Osteoblast (primary cell): ENCODE results near the gene NAA40. TPM values are rescaled to one million over a fixed set of nuclear protein-coding genes. Genes with fewer than 3 reads are reported as not detected.

Experiments
- DNase-seq: peaks from one replicate; pipeline ENCODE4 v3.0.0; 2011; ENCODE audit warnings: low spot score, mixed read lengths; ENCODE audit not compliant: insufficient read length; ENCODE audit errors: missing footprints
- H2AFZ ChIP-seq: 2 replicates; pipeline ENCODE4 v1.6.0; 2011; ENCODE audit warnings: mild to moderate bottlenecking, low read length
- H3K27ac ChIP-seq: 2 replicates; pipeline ENCODE4 v1.5.1; 2011; ENCODE audit warnings: mild to moderate bottlenecking, low read depth, low read length, moderate library complexity
- H3K27me3 ChIP-seq: 2 replicates; pipeline ENCODE4 v1.6.0; 2012; ENCODE audit warnings: mild to moderate bottlenecking, control low read depth, inconsistent platforms, low read length, moderate library complexity; ENCODE audit not compliant: insufficient read depth
- H3K36me3 ChIP-seq: 2 replicates; pipeline ENCODE4 v1.5.1; 2011; ENCODE audit warnings: mild to moderate bottlenecking, low read length, control low read depth, moderate library complexity; ENCODE audit not compliant: insufficient read depth
- H3K4me1 ChIP-seq: 2 replicates; pipeline ENCODE4 v1.5.1; 2011; ENCODE audit warnings: mild to moderate bottlenecking, low read length, control low read depth, moderate library complexity; ENCODE audit not compliant: insufficient read depth
- H3K4me2 ChIP-seq: 2 replicates; pipeline ENCODE4 v1.6.0; 2011; ENCODE audit warnings: mild to moderate bottlenecking, low read length; ENCODE audit not compliant: insufficient read depth
- H3K4me3 ChIP-seq: fragments of 200-600 bp; sonication (generic); 3 replicates; pipeline ENCODE4 v1.5.1; 2012; ENCODE audit warnings: mild to moderate bottlenecking, low read length, inconsistent platforms; ENCODE audit not compliant: insufficient read depth
- H3K79me2 ChIP-seq: 2 replicates; pipeline ENCODE4 v1.6.0; 2012; ENCODE audit warnings: mild to moderate bottlenecking, low read length, control low read depth, inconsistent platforms; ENCODE audit not compliant: insufficient read depth
- H3K9me3 ChIP-seq: 2 replicates; pipeline ENCODE4 v1.5.1; 2011; ENCODE audit warnings: low read depth, low read length, control low read depth
- H4K20me1 ChIP-seq: 2 replicates; pipeline ENCODE4 v1.6.0; 2012; ENCODE audit warnings: mild to moderate bottlenecking, low read length, control low read depth; ENCODE audit not compliant: insufficient read depth
- CTCF ChIP-seq: IDR thresholded peaks from 2 replicates; pipeline ENCODE4 v1.5.1; 2011; ENCODE audit warnings: mild to moderate bottlenecking, low read depth, low read length, moderate library complexity; ENCODE audit errors: extremely low read depth
- total RNA-seq: library from RNA; depleted of rRNA; stranded (reverse); fragments of >200 nt; gene quantifications from 2 replicates; pipeline ENCODE4 v1.2.3, GENCODE V29; 2012

NAA40 gene
- total RNA-seq, 1 donor: 11.9 TPM

- H2AFZ ChIP-seq: no peak overlapping the region
- TF ChIP-seq CTCF: peak; percentile 54
- no peak overlapping the region for H3K4me3 ChIP-seq
- peaks cover 3% of the 10 kb centered on the region for H3K79me2 ChIP-seq
- no peak for DNase-seq
- H3K36me3 ChIP-seq: peaks cover 73% of the 10 kb centered on the region
- no peak overlapping the region for H3K27ac ChIP-seq
- H4K20me1 ChIP-seq: peaks cover 9% of the 10 kb centered on the region
- no peaks in the 10 kb centered on the region for H3K4me1 ChIP-seq
- H3K9me3 ChIP-seq: no peaks in the 10 kb centered on the region
- H3K4me2 ChIP-seq: no peak overlapping the region
- H3K27me3 ChIP-seq: no peaks in the 10 kb centered on the region
These were observed 37.1 kb upstream of the NAA40 start for GRCh38 chr11:63901660-63902059.

GRCh38 chr11:63903884-63904283, 34.9 kb upstream of the NAA40 start:
- Histone ChIP-seq H3K4me2 (no peak overlapping the region), H3K27me3 (no peaks in the 10 kb centered on the region), H3K4me1 (no peaks in the 10 kb centered on the region), H3K36me3 (peaks cover 51% of the 10 kb centered on the region), H3K4me3 (no peak overlapping the region), H3K27ac (no peak overlapping the region), H4K20me1 (peaks cover 5% of the 10 kb centered on the region), H3K9me3 (no peaks in the 10 kb centered on the region), H3K79me2 (peaks cover 3% of the 10 kb centered on the region), H2AFZ (no peak overlapping the region)
- DNase-seq: no peak
- TF ChIP-seq CTCF: no peak

DNA sequence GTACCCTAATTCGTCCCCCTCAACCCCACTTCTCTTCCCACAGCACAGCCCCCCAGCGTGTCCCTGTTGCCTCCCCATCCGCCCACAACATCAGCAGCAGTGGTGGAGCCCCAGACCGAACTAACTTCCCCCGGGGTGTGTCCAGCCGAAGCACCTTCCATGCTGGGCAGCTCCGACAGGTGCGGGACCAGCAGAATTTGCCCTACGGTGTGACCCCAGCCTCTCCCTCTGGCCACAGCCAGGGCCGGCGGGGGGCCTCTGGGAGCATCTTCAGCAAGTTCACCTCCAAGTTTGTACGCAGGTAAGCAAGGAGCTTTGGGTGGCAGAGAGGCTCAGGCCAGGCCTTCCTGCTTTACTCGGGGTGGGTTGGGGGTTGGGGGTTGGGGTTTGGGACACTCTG, 34.1 kb upstream of the NAA40 start:
- Histone ChIP-seq H2AFZ (no peak overlapping the region), H3K36me3 (peaks cover 43% of the 10 kb centered on the region)
- TF ChIP-seq CTCF: no peak

DNA sequence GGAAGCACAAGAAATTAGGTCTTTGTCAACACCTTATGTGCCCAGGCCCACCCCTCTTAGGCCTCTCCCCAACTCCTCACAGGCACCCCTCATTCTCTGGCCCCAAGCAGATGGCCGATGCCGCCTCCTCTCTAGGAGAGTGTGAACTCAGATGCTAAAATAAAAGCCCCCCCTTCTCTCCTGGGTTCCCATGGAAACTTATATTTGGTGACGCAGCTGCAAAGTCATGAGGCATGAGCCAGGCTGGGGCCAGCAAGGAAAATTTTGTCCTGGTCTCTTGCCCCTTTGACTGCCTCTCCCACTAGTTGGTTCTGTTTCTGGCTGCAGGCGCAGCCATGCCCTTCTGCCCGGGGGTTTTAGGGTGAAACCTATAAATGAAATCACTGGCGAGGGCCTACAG, 33.6 kb upstream of the NAA40 start:
- peaks cover 39% of the 10 kb centered on the region for H3K36me3 ChIP-seq
- H2AFZ ChIP-seq: no peak overlapping the region
- DNase-seq: peak; percentile 87

More for the DNA sequence above, 34.1 kb upstream of the NAA40 start:
- H4K20me1 ChIP-seq: peaks cover 5% of the 10 kb centered on the region
- H3K79me2 ChIP-seq: peaks cover 3% of the 10 kb centered on the region
- H3K4me3 ChIP-seq: no peak overlapping the region
- DNase-seq: no peak
- no peaks in the 10 kb centered on the region for H3K4me1 ChIP-seq
- no peaks in the 10 kb centered on the region for H3K27me3 ChIP-seq
- H3K27ac ChIP-seq: no peak overlapping the region
- no peaks in the 10 kb centered on the region for H3K9me3 ChIP-seq
- H3K4me2 ChIP-seq: no peak overlapping the region

More for the DNA sequence above, 33.6 kb upstream of the NAA40 start:
- Histone ChIP-seq H4K20me1 (peaks cover 5% of the 10 kb centered on the region), H3K9me3 (no peaks in the 10 kb centered on the region), H3K27me3 (no peaks in the 10 kb centered on the region), H3K79me2 (peaks cover 3% of the 10 kb centered on the region), H3K27ac (no peak overlapping the region), H3K4me3 (no peak overlapping the region), H3K4me2 (no peak overlapping the region), H3K4me1 (no peaks in the 10 kb centered on the region)
- no peak for TF ChIP-seq CTCF
